HG02623 (cell line): ENCODE measurements around the gene ALKBH7.

ENCODE experiments used
- ATAC-seq: cut with Tn5 transposase; IDR thresholded peaks from one replicate; pipeline ENCODE4 v1.9.1; 2021; ENCODE audit warnings: moderate library complexity; ENCODE audit not compliant: unreplicated experiment

Gene ALKBH7

DNA sequence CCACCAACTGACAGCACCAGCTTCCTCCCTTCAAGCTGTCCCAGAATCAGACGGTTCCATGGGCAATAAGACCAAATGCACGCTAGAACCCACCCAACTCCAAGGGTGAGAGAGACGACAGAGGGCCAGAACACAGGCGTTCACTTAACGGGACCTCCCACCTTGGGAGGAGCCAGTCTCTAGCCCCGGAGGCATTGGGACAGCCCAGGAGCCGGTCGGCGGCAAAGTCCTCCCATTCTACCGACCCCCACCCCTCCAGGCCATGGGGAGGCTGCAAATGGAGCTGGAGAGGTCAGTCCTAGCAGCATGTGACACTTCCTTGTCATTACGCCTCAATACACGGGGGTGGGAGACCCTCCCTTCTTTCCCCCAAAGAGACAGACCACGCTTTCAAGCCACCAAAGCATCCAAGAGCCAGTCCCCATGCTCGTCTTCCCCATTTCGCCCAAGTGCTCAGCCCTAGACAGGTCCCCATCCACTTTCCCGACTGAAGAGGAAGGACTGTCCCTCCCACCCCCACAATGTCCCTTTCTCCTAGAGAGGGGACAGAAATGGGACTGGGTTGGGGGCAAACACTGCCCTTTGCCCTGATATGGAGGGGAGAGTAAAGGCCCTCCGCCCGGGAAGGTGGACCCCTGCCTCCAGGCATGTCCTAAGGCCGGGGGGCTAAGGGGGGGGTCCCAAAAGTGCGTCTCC lies 51.1 kb downstream of the ALKBH7 start:
- no peak for ATAC-seq

DNA sequence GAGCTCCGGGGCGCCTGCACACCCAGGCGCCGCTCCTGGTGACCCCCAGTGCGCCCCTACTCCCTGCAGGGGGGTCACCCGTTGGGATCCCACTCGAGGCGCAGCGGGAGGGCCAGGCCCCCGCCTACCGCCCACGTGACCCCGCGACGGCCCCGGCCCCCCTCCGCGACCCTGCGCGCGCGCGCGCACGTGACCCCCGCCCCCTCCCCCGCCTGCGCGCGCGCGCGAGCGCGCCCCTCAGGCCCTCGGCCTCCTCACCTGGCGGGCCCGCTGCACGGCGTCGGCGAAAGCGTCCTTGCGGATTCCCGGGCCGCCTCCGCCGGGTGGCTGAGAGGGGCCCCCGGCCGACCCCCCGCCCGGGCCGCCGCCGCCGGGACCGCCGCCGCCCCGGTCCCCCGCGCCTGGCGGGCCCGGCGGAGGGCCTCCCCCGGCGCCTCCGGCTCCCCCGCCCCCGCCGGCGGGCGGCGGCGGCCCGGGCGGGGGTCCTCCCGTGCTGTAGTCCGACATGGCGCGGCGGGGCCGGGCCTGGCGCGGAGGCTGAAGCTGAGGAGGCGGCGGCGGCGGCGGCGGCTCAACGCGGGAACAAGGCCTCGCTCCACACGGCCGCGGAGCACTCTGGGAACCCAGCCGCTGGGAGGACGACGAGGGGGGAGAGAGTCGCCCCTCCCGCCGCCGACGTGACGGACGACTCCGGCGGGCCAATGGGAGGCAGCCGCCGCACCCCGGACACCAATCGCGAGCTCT lies 51.8 kb downstream of the ALKBH7 start, which contains the start of gene KHSRP:
Gene KHSRP, minus strand, starts transcription at position 617 of the 744 bp plus-strand sequence. Its CDS starts 110 bp downstream, at position 507.
- ATAC-seq = no peak
